HG02884 (cell line): ENCODE data around the gene NINL.
"Not testable (repeated sequence)": the region's sequence is repeated elsewhere in the genome, so short reads cannot be mapped to it uniquely, and the experiment has no call there.

Source experiments
- ATAC-seq: cut with Tn5 transposase; IDR thresholded peaks from one replicate; pipeline ENCODE4 v1.9.1; 2021; ENCODE audit warnings: mild to moderate bottlenecking, moderate library complexity; ENCODE audit not compliant: unreplicated experiment

Gene NINL

GRCh38 chr20:25503936-25504335 is 81.4 kb downstream of the NINL start:
- no peak for ATAC-seq

GRCh38 chr20:25503051-25503639 is 82.2 kb downstream of the NINL start:
- ATAC-seq: not testable (repeated sequence)

- ATAC-seq: no peak
Measured at GRCh38 chr20:25500880-25501351, 84.4 kb downstream of the NINL start.

GRCh38 chr20:25499855-25500434 is 85.4 kb downstream of the NINL start:
- no peak for ATAC-seq

DNA sequence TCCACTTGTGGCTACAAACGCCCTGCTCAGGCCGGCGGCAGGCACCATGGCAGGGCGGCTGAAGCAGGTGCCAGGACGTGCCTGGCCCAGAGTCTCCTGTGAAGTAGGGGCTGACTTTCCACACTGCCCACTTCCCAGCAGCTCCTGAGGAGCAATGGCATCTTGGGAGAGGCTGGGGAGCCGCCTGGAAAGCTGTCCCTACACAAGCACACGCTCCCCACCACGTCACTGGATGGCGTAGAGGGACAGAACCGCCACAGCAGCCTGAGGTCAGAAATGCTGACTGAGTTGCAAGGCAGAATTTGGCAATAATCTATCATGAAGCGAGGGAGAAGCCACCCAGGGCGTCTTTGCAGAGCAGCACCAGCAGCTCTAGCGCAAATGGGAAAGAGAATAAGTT is 86.3 kb downstream of the NINL start:
- ATAC-seq: no peak

GRCh38 chr20:25498280-25498606 is 87.1 kb downstream of the NINL start:
- ATAC-seq: no peak

DNA sequence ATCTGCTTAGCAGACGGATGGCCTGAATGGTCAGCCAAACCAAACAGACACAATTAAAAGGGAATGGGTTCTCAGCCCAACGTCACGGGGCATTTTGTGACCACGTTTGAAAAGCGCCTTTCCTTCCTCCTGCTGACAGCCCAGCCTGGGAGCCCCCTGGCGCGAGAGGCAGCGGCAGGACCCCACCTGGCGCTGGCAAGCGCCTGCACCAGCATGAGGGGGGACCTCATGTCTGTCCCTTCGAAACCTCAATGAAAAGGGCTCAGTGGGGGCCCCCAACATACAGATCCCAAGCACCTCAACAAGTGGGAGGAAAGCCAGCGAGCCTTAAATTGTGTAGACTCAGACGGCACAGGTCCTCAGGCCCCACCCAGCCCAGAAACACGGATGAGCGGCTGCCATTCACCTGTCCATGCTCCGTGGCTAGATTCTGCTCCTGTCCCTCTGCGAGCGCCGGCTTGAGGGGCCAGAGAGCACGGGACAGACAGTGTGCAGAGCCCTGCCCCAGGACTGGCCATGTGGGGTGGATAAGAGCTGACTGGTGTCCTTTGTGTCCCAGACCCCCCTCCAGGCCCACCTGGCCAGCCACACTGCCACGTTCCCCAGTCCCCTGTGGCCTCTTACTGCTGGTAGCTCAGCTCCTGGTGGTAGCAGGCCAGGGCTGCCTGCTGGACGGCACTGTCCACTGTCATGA is 87.6 kb downstream of the NINL start:
- ATAC-seq: no peak

GRCh38 chr20:25496968-25497401 is 88.3 kb downstream of the NINL start:
- no peak for ATAC-seq

- ATAC-seq: no peak
Measured at GRCh38 chr20:25496165-25496967, 89.0 kb downstream of the NINL start.

DNA sequence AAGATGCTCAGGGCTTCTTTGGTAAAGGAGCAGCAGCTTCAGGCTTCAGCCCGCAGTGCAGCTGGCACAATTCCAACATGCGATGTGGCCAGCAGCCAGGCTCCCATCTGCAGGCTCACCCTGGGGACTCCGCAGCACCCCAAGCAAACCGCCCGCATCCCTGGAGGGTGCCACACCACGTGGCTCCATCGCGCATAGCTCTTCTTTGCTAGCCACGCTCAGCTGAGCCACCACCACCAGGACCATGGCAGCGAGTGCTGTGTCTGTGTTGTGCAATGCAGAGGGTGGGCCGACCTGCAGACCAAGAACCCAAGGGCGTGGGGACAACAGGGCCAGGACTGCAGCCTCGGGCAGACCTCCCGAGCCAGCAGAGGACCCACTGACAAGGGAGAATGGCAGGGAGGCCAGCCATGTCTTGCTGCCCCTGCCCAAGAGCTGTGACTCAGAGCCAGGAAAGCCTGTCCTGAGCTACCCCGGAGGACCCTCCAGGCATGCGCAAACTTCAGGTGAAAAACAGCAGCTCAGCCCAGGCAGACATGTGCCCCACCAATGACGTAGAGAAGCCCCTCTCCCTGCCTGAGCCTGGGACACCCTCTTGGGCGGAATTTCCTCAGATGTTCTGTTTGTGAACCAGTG is 90.0 kb downstream of the NINL start:
- no peak for ATAC-seq

DNA sequence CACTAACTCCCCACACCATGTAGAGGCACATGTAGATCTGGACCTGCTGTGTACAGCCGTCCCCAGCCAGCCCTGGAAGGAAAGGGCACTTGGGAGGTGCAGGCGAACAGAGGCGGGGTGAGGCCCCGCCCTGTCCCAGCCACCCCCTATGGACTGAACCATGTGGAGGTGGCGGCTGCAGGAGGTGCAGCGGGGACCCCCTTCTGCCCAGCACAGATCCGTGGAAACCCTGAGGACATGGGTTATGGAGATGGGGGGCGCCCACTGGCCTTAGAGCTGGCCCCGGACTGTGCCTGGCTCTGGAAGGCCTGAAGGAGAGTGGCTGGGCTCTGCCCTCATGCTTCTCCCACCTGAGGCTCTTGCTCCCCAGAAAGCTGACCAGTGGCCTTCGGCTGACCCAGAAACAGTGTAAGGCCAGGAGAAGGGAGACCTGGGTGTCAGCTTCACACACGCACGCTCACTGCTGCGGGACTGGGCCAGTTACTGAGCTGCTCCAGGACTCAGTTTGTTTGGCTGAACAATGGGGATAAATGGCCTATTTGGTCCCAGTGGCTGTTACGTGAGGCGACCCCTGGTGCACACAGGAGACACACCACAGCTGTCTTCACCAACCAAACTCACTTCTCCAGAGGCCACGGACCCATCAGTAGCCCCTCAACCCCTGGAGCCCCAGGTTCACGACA is 90.7 kb downstream of the NINL start:
- ATAC-seq: no peak

GRCh38 chr20:25493748-25494505 is 91.4 kb downstream of the NINL start:
- no peak for ATAC-seq

DNA sequence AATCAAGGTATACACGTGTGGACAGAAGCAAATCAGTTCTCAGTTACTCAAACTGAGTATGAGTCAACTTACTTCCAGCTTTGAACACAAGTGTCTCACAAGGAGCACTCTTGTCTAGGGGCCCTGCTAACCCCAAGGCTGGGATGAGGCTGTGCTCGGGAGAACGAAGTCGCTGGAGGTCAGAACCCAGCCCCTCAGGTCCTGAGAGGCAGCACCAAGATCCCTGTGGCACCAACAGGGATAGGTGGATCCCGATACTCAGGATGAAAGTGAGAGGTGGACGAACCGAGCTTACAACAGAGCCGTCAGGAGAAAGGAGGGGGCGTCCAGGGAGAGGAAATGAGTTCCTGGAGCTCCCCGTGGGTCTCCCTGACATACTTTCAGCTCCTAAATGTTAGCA is 92.2 kb downstream of the NINL start:
- ATAC-seq: no peak

DNA sequence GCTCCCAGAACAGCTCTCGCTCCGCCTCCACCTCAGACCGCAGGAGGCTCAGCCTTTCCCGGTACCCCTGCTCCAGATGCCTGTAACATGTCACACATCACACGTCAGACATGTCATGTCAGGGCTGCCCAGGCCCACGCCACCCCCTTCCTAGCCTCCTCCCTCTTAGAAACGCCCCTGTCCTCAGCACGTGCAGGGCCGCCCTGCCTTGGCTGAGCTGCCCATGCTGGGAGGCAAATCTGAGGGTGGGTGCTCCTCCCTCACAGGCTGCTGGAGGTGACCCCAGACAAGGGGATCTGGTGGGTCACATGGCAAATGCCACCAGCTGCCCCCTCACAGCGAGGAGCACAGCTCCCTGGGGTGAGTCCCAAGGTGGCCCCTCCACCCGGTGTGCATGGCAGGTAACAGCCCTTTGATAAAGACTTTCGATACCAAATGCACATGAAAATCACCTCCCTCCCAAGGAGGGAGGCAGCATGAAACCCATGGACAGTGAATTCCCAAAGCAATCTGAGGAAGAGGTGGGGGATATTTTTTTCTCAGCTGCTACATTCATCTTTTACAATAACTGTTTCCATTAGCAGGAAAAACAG is 93.8 kb downstream of the NINL start:
- no peak for ATAC-seq

DNA sequence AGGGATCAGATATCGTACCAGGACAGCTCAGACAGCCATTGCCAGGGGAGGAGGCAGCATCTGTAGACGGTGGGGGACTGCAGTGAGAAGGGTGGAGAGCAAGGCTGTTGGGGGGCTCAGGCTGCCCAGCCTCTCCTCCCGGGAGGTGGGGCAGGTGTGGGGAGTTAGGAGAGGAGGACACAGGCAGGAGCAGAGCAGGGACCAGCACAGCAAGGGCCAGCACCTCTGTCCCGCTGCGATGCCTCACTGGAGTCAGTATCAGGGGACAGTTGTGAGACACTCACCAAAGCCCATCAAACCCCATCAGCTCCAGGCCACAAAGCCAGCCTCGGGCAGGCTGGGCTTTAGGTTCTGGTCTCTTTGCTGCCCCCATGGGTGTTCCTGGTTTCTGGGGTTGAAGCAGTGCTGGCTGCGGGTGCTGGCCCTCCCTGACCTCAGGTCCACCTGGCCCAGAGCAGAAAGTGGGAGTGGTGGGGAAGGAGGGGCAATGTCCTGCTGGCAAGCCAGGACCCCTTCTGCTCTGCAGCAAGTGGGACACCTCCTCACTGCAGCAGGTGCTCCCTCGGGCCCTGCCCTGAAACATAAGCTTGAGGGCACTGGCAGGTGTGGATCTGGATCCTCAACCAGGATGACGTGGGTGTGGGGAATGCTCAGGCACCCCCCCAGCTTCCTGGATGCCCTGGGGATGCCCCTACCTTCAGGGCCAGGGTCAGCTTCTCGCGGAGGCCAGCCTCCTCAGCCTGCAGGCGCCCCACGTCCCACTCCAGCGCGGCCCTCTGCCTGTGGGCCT is 94.5 kb downstream of the NINL start:
- no peak for ATAC-seq

GRCh38 chr20:25489221-25489871 is 96.0 kb downstream of the NINL start:
- ATAC-seq: no peak

- no peak for ATAC-seq
Measured at GRCh38 chr20:25487975-25488374, 97.4 kb downstream of the NINL start.

DNA sequence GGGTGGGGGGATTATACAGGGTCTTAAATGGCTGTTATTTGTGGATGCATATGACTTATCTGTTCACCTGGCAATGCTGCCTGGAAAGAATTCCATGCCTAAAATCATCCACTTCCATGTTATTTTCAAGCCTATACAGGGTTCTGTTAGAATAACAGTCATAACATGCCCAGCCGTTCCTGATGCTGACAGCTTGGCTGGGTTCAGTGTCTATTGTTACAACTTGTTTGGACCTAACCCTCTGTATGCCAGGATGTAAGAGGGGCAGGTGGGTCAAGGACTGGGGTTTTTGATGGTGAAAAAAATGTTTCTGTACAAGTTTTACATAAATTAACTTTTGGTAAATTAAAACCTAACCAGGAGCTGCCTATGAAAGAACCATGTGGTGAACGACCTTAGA is 98.0 kb downstream of the NINL start:
- ATAC-seq: no peak
